ES-I3 (cell line): ENCODE results near the gene BMP6.

Experiments
- H3K36me3 ChIP-seq: 2 replicates; pipeline ENCODE4 v1.6.1; 2013; ENCODE audit warnings: mild to moderate bottlenecking, low read length, control low read depth, moderate library complexity; ENCODE audit not compliant: insufficient read depth
- H3K4me1 ChIP-seq: 2 replicates; pipeline ENCODE4 v1.6.1; 2013; ENCODE audit warnings: mild to moderate bottlenecking, control low read depth, low read length; ENCODE audit not compliant: insufficient read depth
- H3K9ac ChIP-seq: 2 replicates; pipeline ENCODE4 v1.6.1; 2013; ENCODE audit warnings: low read depth, mild to moderate bottlenecking, low read length, moderate library complexity
- H3K9me3 ChIP-seq: 2 replicates; pipeline ENCODE4 v1.6.1; 2013; ENCODE audit warnings: mild to moderate bottlenecking, low read length, moderate library complexity; ENCODE audit not compliant: control insufficient read depth, insufficient read depth

Gene BMP6

GRCh38 chr6:7777074-7777473 lies 51.2 kb downstream of the BMP6 start:
- Histone ChIP-seq H3K4me1 (no peaks in the 10 kb centered on the region), H3K36me3 (no peaks in the 10 kb centered on the region), H3K9ac (no peak overlapping the region), H3K9me3 (no peaks in the 10 kb centered on the region)

DNA sequence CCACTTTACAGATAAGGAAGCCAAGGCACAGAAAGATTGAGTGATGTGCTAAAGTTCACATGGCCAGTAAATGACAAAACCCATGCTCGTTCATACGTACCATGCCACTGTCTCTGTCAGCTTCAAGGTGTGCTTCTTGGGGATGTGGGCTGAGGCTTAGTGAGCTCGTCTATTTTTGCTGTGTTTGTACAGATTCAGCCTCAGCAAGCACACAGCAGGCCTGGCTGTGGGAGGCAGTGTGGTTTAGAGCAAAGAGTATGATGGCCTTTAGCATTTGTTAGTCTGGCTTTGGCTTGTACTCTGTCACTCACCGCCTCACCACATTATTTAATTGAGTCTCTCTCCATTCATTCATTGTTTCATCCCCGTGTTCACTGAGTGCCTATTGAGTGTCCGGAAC lies 55.3 kb downstream of the BMP6 start:
- H3K9ac ChIP-seq = no peak overlapping the region

GRCh38 chr6:7784248-7784647 lies 58.3 kb downstream of the BMP6 start:
- H3K9me3 ChIP-seq = no peaks in the 10 kb centered on the region
- no peaks in the 10 kb centered on the region for H3K36me3 ChIP-seq
- no peak overlapping the region for H3K9ac ChIP-seq
- H3K4me1 ChIP-seq = no peaks in the 10 kb centered on the region

More for the DNA sequence above, 55.3 kb downstream of the BMP6 start:
- H3K4me1 ChIP-seq = no peaks in the 10 kb centered on the region
- H3K9me3 ChIP-seq = no peaks in the 10 kb centered on the region
- H3K36me3 ChIP-seq = no peaks in the 10 kb centered on the region

GRCh38 chr6:7784706-7785105 lies 58.8 kb downstream of the BMP6 start:
- H3K9ac ChIP-seq = no peak overlapping the region
- H3K4me1 ChIP-seq = no peaks in the 10 kb centered on the region
- no peaks in the 10 kb centered on the region for H3K36me3 ChIP-seq
- no peaks in the 10 kb centered on the region for H3K9me3 ChIP-seq

GRCh38 chr6:7785243-7786035 lies 59.5 kb downstream of the BMP6 start:
- H3K36me3 ChIP-seq = no peaks in the 10 kb centered on the region
- H3K4me1 ChIP-seq = no peaks in the 10 kb centered on the region
- H3K9ac ChIP-seq = no peak overlapping the region
- no peaks in the 10 kb centered on the region for H3K9me3 ChIP-seq

- Histone ChIP-seq H3K36me3 (no peaks in the 10 kb centered on the region), H3K4me1 (no peaks in the 10 kb centered on the region), H3K9me3 (no peaks in the 10 kb centered on the region), H3K9ac (no peak overlapping the region)
Measured at GRCh38 chr6:7786214-7786661, 60.3 kb downstream of the BMP6 start.

DNA sequence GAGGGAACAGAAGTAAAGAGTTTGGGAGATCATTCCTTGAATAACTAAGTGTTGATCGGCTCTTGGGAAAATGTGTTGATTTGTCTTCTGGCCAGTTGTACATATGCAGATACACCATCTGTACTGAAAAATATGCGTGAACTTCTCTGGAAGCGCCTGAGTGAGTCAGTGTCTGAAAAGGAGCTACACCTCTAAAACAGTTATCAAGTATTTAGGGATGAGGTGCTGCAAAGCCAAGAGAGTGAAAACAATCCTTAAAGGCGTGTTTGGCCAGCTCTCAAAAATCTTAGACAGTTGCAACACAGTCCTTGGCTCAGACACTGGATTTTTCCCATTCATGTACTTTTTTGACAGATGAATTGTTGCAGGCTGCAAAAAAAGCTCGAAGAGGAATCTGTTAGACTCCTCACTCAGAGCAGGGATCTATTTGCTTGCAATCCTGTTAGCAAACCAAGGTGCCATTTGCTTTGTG lies 61.3 kb downstream of the BMP6 start:
- no peak overlapping the region for H3K9ac ChIP-seq
- no peaks in the 10 kb centered on the region for H3K4me1 ChIP-seq
- H3K9me3 ChIP-seq = no peaks in the 10 kb centered on the region
- H3K36me3 ChIP-seq = no peaks in the 10 kb centered on the region

DNA sequence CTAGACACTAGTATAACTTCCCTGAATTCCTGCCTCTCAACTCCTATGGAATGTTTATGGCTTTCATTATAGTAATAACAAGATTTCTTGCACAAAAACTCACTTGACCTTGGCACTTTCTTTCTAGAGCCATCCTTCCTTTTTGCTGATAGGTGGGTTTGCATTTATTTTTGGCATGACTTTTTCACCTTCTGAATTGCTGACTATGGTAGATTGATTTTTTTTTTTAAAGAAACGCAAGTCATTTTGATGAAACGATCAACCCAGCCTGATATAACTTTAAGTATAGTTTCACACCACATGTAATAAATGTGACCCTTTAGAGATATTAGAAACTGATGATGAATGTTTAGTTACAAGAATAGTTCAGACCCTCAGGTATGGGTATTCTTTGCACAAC lies 61.8 kb downstream of the BMP6 start:
- H3K9me3 ChIP-seq = no peaks in the 10 kb centered on the region
- H3K9ac ChIP-seq = no peak overlapping the region
- H3K36me3 ChIP-seq = no peaks in the 10 kb centered on the region
- H3K4me1 ChIP-seq = no peaks in the 10 kb centered on the region

DNA sequence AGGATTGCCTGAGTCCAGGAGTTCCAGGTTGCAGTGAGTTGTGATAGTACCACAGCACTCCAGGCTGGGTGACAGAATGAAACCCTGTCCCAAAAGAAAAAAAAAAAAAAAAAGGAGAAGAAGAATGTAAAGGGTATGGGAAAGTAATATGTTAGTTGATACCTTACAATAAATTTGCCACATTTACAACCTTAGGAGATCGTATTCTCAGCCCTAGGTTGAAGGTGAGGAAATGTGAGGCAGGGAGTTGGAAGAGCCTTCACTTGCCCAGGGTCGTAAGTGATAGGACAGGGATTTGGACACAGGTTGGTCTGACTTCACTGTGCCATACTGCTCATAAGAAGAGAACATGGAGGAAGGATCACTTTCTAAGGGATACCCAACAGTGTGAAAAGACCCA lies 68.6 kb downstream of the BMP6 start:
- Histone ChIP-seq H3K36me3 (no peaks in the 10 kb centered on the region), H3K4me1 (no peaks in the 10 kb centered on the region), H3K9ac (no peak overlapping the region), H3K9me3 (no peaks in the 10 kb centered on the region)

- H3K36me3 ChIP-seq = no peaks in the 10 kb centered on the region
- H3K4me1 ChIP-seq = no peaks in the 10 kb centered on the region
- H3K9me3 ChIP-seq = no peaks in the 10 kb centered on the region
- H3K9ac ChIP-seq = no peak overlapping the region
Measured at GRCh38 chr6:7797386-7797785, 71.5 kb downstream of the BMP6 start.

DNA sequence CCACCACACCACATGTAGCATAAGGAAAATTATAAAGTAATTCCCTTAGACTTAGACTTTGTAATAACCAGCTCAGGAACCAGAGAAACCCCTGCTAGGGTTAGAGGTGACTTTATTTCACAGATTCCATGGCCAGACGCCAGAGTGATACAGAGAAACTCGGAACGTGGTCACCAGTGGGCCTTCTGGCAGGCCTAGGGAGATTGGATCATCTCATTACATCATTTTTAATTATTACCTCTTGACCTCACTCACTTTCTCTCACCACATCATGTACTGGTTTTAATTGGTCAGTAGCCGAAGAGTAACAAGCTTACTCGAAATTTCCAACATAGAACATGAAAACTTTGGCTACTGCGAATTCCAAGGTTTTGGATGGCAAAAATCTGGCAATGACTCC lies 72.9 kb downstream of the BMP6 start:
- H3K9me3 ChIP-seq = no peaks in the 10 kb centered on the region
- no peak overlapping the region for H3K9ac ChIP-seq
- H3K36me3 ChIP-seq = no peaks in the 10 kb centered on the region
- no peaks in the 10 kb centered on the region for H3K4me1 ChIP-seq

- H3K9me3 ChIP-seq = no peaks in the 10 kb centered on the region
- no peaks in the 10 kb centered on the region for H3K4me1 ChIP-seq
- no peak overlapping the region for H3K9ac ChIP-seq
- H3K36me3 ChIP-seq = no peaks in the 10 kb centered on the region; the same call in 1 of the 2 replicates
Measured at GRCh38 chr6:7802662-7803061, 76.8 kb downstream of the BMP6 start.

- Histone ChIP-seq H3K4me1 (no peaks in the 10 kb centered on the region), H3K9ac (no peak overlapping the region), H3K9me3 (no peaks in the 10 kb centered on the region), H3K36me3 (no peaks in the 10 kb centered on the region; the same call in 1 of the 2 replicates)
Measured at GRCh38 chr6:7803214-7803613, 77.3 kb downstream of the BMP6 start.

DNA sequence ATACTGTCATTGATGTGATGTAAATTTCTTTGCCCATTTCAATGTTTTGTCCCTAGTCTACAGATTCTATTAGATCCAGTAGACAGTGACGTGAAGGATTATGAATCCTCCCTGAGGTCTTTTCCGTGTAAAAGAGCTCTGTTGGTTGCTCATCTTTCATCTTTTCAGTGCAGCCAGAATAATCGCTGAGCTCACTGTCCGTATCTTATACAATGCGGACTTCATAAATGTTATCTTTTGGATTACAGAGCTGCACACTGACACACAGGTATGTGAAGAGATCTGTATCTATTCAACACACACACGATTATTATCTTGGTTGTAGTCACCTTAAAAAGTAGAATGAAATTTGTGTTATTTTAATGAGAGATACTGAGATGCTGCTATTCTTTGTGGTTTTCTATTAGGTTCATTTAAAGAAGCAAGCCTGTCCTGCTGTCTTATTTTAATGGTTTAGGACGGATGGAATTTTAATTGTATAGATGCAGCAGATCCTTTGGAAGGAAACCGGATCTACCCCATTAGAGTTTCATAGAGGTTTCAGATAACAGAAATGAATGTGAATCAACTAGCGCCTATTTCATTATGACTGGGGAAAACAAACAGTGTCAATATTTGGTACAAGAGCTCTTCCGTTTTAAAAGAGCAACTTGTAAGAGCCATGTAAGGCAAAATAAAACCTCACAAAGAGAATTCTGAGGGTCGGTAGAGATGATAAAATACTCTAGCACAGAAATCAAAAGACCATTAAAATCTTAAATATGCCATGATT lies 79.4 kb downstream of the BMP6 start:
- Histone ChIP-seq H3K9me3 (no peaks in the 10 kb centered on the region), H3K9ac (no peak overlapping the region), H3K36me3 (no peaks in the 10 kb centered on the region; the same call in 1 of the 2 replicates), H3K4me1 (no peaks in the 10 kb centered on the region)

DNA sequence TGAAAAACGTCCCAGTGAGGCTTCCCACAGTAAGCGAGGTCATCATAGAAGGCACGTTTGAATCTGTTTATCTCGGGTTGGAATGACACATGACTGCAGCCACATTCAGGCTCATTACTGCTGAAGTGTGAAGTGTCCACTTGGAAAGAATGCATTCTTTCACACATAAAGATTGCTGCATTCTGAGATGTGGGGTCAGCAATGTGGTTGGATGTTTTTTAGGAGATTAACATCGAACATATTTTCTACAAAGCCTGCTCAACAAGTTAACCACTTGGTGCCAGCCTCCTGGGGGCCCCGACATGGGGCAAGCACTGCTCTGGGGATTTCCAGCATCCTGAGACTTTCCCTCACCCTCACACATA lies 79.9 kb downstream of the BMP6 start:
- no peaks in the 10 kb centered on the region for H3K4me1 ChIP-seq
- no peak overlapping the region for H3K9ac ChIP-seq
- no peaks in the 10 kb centered on the region for H3K9me3 ChIP-seq
- no peaks in the 10 kb centered on the region; the same call in 1 of the 2 replicates for H3K36me3 ChIP-seq
